ENCODE data around the gene TMEM245.
"Not testable (repeated sequence)": the region's sequence is repeated elsewhere in the genome, so short reads cannot be mapped to it uniquely, and the experiment has no call there.

TMEM245 gene

DNA sequence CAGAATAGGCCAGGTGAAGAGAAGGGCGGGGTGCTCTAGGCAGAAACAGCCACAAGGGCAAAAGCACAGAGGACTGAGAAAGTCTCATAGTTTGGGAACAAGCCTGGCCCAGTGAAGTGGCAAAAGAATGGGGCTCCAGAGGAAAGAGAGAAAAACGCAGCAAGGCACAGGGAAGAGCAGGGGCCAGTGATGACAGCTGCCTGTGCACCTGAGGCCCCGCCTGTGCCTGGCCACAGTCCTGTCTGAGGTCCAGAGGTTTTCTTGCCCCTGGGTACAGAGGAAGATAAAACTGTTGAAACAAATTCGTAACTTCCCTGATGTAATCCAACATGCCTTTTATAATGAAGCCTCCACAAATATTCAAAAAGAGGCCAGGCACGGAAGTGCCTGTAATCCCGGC, 25.3 kb upstream of the TMEM245 start:
- no peaks in the 10 kb centered on the region for H3K36me3 Mint-ChIP-seq
- peaks cover 5% of the 10 kb centered on the region for H3K4me1 Mint-ChIP-seq
- H3K27me3 Mint-ChIP-seq = peaks cover 31% of the 10 kb centered on the region
- no peak for ATAC-seq
- H3K27ac Mint-ChIP-seq = no peak overlapping the region
- H3K4me3 Mint-ChIP-seq = no peak overlapping the region
- no peaks in the 10 kb centered on the region for H3K9me3 Mint-ChIP-seq

- Mint-ChIP-seq H3K36me3 (no peaks in the 10 kb centered on the region), H3K9me3 (no peaks in the 10 kb centered on the region), H3K27ac (no peak overlapping the region), H3K27me3 (peaks cover 31% of the 10 kb centered on the region), H3K4me1 (peaks cover 5% of the 10 kb centered on the region), H3K4me3 (no peak overlapping the region)
- peak; percentile 67 for ATAC-seq
Measured at GRCh38 chr9:109143881-109144562, 24.3 kb upstream of the TMEM245 start.

DNA sequence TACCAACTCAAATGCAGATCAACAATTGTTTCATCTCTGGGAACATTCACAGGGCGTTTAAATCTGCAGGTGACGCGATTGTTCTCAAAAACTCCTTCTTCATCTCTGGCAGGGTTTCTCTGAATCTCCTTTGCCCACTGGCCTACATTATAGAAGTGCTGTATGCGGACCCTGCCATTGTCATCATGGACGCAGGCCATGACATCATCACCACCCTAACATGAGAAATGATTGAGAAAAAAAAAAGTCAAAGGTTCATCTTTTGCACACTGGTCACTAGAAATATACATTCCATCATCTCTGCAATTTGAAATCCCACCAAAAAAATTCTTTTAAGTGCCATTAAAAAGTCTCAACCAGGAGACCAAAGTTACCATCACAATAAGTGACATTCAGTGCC, 21.6 kb upstream of the TMEM245 start:
- H3K4me1 Mint-ChIP-seq = peaks cover 5% of the 10 kb centered on the region
- no peak overlapping the region for H3K4me3 Mint-ChIP-seq
- H3K9me3 Mint-ChIP-seq = no peaks in the 10 kb centered on the region
- no peak for ATAC-seq
- H3K27ac Mint-ChIP-seq = no peak overlapping the region
- no peaks in the 10 kb centered on the region for H3K36me3 Mint-ChIP-seq
- peaks cover 22% of the 10 kb centered on the region for H3K27me3 Mint-ChIP-seq

- no peaks in the 10 kb centered on the region for H3K36me3 Mint-ChIP-seq
- peaks cover 5% of the 10 kb centered on the region for H3K4me1 Mint-ChIP-seq
- no peak for ATAC-seq
- H3K4me3 Mint-ChIP-seq = no peak overlapping the region
- peaks cover 12% of the 10 kb centered on the region for H3K27me3 Mint-ChIP-seq
- no peaks in the 10 kb centered on the region for H3K9me3 Mint-ChIP-seq
- no peak overlapping the region for H3K27ac Mint-ChIP-seq
Measured at GRCh38 chr9:109139851-109140250, 20.1 kb upstream of the TMEM245 start.

GRCh38 chr9:109138421-109138820, 18.7 kb upstream of the TMEM245 start:
- Mint-ChIP-seq H3K27me3 (no peaks in the 10 kb centered on the region), H3K4me1 (no peaks in the 10 kb centered on the region), H3K9me3 (no peaks in the 10 kb centered on the region), H3K4me3 (no peak overlapping the region), H3K36me3 (no peaks in the 10 kb centered on the region), H3K27ac (no peak overlapping the region)
- no peak for ATAC-seq

DNA sequence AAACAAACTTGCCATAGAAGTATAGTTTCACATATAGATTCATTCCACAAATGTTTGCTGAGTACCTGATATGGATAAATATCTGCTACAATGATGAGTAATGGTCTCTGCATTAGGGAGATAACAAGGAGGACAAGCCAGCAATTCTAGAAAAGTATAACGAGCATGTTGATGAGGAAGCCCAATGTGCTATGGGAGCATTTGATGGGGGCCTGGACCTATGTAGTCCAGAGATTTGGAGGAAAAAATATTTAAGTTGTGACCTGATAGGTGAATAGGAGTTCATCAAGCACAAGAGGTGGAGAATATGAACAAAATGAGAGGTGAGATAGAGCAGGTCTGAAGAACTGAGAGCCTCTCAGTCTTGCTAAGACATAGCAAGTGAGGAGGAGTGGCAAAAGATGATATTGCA, 14.4 kb upstream of the TMEM245 start:
- ATAC-seq = no peak
- Mint-ChIP-seq H3K4me1 (no peaks in the 10 kb centered on the region), H3K27ac (no peak overlapping the region), H3K9me3 (no peaks in the 10 kb centered on the region), H3K4me3 (no peak overlapping the region), H3K27me3 (no peaks in the 10 kb centered on the region), H3K36me3 (no peaks in the 10 kb centered on the region)

DNA sequence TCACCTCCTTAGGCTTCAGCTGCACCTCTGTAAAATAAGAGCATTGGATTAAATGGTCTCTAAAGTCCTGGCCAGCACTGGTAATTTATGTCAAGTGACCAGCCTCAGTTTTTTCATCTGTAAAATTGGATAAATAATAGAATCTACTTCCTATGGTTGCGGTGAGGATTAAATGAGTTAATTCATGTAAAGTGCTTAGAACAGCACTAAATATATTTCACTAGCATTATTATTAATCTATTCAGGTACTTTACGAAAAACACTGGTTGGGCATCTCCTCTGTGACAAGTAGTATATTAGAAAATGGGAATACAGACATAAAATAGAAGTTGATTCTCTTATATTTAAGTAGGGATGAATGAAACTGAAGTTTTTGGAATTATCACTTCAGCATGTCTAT, 13.8 kb upstream of the TMEM245 start:
- no peaks in the 10 kb centered on the region for H3K36me3 Mint-ChIP-seq
- H3K4me1 Mint-ChIP-seq = no peaks in the 10 kb centered on the region
- ATAC-seq = no peak
- no peaks in the 10 kb centered on the region for H3K27me3 Mint-ChIP-seq
- no peaks in the 10 kb centered on the region for H3K9me3 Mint-ChIP-seq
- H3K27ac Mint-ChIP-seq = no peak overlapping the region
- H3K4me3 Mint-ChIP-seq = no peak overlapping the region

- H3K27ac Mint-ChIP-seq = no peak overlapping the region
- no peak for ATAC-seq
- H3K4me3 Mint-ChIP-seq = no peak overlapping the region
- no peaks in the 10 kb centered on the region for H3K36me3 Mint-ChIP-seq
- no peaks in the 10 kb centered on the region for H3K9me3 Mint-ChIP-seq
- H3K4me1 Mint-ChIP-seq = no peaks in the 10 kb centered on the region
- no peaks in the 10 kb centered on the region for H3K27me3 Mint-ChIP-seq
Measured at GRCh38 chr9:109132567-109133021, 12.8 kb upstream of the TMEM245 start.

GRCh38 chr9:109129470-109130197, 9.9 kb upstream of the TMEM245 start:
- H3K9me3 Mint-ChIP-seq = no peaks in the 10 kb centered on the region
- H3K27ac Mint-ChIP-seq = no peak overlapping the region
- no peaks in the 10 kb centered on the region for H3K27me3 Mint-ChIP-seq
- H3K4me3 Mint-ChIP-seq = no peak overlapping the region
- no peaks in the 10 kb centered on the region for H3K36me3 Mint-ChIP-seq
- ATAC-seq = no peak
- H3K4me1 Mint-ChIP-seq = no peaks in the 10 kb centered on the region

GRCh38 chr9:109126671-109127070, 6.9 kb upstream of the TMEM245 start:
- not testable (repeated sequence) for ATAC-seq, H3K9me3 Mint-ChIP-seq, H3K27ac Mint-ChIP-seq, H3K4me3 Mint-ChIP-seq, H3K36me3 Mint-ChIP-seq, H3K4me1 Mint-ChIP-seq, H3K27me3 Mint-ChIP-seq

DNA sequence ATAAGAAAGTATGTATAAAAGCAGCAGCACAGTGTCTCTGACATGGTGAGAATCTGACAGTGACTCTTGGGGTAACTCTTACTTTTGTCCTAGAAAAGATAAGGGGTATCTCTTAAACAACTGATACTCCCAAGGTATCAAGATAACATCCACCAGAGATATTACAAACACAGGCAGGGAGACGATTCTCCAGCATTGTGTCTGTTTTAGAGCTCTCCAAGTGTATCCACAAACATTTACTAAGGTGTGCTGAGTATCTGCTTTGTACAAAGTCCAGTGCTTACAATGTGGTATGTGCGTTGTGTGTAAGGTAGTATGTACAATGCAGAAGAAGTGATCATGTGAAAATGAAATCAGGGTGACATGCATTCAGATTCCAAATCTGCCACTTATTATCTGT, 4.4 kb upstream of the TMEM245 start:
- H3K36me3 Mint-ChIP-seq = no peaks in the 10 kb centered on the region
- H3K27me3 Mint-ChIP-seq = no peaks in the 10 kb centered on the region
- no peak overlapping the region for H3K4me3 Mint-ChIP-seq
- H3K4me1 Mint-ChIP-seq = no peaks in the 10 kb centered on the region
- no peaks in the 10 kb centered on the region for H3K9me3 Mint-ChIP-seq
- no peak for ATAC-seq
- H3K27ac Mint-ChIP-seq = no peak overlapping the region

DNA sequence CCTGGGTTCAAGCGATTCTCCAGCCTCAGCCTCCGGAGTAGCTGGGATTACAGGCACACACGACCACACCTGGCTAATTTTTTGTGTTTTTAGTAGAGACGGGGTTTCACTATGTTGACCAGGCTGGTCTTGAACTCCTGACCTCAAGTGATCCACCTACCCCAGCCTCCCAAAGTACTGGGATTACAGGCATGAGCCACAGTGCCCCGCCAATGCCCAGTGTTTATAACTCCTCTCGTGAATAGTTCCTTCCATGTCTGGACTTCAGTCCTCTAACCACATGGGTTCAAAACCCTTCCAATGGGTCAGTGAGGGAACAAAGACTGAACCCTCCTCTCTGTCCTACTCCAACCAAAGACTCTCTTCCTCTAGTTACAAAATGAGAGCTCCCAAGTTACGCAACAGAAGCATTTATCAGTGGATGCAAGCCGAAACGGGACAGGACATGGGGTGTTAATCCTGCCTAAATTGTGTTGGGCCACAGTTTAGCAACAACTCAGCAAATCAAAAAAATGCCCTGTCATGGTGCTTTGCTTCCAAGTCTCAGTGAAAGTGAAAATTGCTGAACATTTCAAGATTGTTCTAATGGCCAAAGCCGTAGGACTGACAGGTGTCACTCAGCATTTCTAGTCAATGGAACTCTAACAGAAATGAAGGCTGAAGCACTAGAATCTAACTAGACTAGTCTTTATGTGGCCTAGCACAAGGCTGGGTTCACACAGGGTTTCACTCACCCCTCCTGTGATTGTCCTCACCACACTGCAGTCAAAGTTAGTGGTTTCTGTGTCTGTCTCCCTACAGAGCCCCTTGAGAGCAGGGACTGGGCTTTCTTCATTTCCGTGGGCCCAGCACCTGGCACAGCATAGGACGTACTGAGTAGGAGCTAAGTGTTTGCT, 3.2 kb upstream of the TMEM245 start:
- no peaks in the 10 kb centered on the region for H3K9me3 Mint-ChIP-seq
- no peaks in the 10 kb centered on the region for H3K36me3 Mint-ChIP-seq
- H3K4me3 Mint-ChIP-seq = no peak overlapping the region
- no peak overlapping the region for H3K27ac Mint-ChIP-seq
- H3K4me1 Mint-ChIP-seq = peaks cover 10% of the 10 kb centered on the region
- no peaks in the 10 kb centered on the region for H3K27me3 Mint-ChIP-seq
- no peak for ATAC-seq

DNA sequence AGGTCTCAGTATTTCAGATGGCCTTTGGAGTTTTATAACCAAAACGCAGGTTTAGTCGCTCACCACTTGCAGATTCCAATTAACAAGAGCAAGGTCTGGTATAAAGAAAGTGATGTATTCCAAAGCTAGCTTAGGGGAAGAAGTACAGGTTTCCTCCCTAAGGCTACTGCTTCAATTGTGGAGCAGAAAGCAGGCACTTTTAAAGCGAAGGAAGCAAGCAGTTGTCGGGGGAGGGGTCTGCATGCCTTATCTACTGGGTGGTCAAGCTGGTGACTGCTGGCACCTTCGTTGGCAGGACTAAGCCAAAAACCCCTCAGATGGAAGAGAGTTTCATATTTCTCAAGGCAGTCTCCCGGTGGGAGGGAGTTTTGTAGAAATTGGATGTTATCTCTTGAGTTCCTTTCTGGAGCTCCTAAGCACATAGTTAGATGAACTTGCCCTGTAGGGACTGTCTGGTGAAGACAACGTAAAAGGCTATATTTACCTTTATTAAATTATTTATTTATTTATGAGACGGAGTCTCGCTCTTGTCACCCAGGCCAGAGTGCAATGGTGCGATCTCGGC, 1.6 kb upstream of the TMEM245 start:
- no peak for ATAC-seq
- Mint-ChIP-seq H3K27ac (no peak overlapping the region), H3K27me3 (no peaks in the 10 kb centered on the region), H3K4me1 (peaks cover 27% of the 10 kb centered on the region), H3K9me3 (no peaks in the 10 kb centered on the region), H3K4me3 (no peak overlapping the region), H3K36me3 (peaks cover 5% of the 10 kb centered on the region)

DNA sequence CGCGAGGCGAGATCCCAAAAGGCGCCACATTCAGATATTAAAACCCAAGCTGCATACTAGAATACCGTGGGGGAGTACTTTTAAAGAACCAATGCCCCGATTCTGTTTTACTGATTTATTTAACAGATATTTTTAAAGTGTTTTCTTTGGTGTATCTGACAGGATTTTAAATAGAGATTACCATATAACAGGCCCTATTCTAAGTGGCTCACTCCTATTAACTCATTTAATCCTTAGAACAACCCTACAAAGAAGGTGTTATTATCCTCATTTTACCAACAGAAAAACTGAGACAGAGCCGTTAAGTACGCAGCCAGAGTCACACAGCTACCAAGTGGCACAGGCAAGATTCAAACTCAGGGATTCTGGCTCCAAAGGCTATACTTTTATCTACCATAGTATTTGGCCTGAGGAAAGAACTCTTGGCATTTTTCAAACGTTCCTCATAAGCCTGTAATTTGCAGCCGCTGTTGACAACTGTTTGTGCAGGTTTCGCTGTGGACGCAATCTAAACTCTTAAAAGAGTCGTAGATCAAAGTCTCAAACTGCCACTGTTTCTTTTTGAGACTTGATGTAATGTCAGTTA, 550 bp upstream of the TMEM245 start:
- H3K4me1 Mint-ChIP-seq = peaks cover 31% of the 10 kb centered on the region
- H3K9me3 Mint-ChIP-seq = no peaks in the 10 kb centered on the region
- H3K4me3 Mint-ChIP-seq = peak overlapping the region; percentile 92
- peaks cover 5% of the 10 kb centered on the region for H3K36me3 Mint-ChIP-seq
- ATAC-seq = no peak
- H3K27me3 Mint-ChIP-seq = no peaks in the 10 kb centered on the region
- no peak overlapping the region for H3K27ac Mint-ChIP-seq
